Occipital lobe (tissue), 2 donors: ENCODE results near the gene USP26. TPM values are rescaled to one million over a fixed set of nuclear protein-coding genes. Genes with fewer than 3 reads are reported as not detected.
"Not testable (repeated sequence)": the region's sequence is repeated elsewhere in the genome, so short reads cannot be mapped to it uniquely, and the experiment has no call there.

ENCODE experiments used
- DNase-seq: peaks from one replicate; lab custom pipeline; 2025; lab: John Stamatoyannopoulos, UW
- total RNA-seq: library from RNA; depleted of rRNA; stranded (reverse); fragments of >200 nt; gene quantifications from one replicate; pipeline ENCODE4 v1.2.3, GENCODE V29; 2014

USP26 gene
- total RNA-seq, 1 donor from 2014 or later, result not detected

DNA sequence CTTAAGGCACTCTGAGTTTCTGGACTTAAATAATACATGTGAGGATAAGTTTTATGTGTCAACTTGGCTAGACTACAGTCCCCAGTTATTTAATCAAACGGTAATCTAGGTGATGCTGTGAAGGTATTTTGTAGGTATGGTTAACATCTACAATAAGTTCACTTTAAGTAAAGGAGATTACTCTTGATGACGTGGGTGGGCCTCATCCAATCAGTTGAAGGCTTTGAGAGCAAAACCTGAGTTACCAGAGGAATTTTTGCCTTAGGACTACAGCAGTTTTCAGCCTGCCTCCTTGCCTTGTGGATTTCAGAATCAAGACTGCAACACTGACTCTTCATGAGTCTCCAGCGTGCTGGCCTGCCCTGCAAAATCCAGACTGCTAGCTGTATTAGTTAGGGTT is 78.7 kb downstream of the USP26 start:
- no peak for DNase-seq

DNA sequence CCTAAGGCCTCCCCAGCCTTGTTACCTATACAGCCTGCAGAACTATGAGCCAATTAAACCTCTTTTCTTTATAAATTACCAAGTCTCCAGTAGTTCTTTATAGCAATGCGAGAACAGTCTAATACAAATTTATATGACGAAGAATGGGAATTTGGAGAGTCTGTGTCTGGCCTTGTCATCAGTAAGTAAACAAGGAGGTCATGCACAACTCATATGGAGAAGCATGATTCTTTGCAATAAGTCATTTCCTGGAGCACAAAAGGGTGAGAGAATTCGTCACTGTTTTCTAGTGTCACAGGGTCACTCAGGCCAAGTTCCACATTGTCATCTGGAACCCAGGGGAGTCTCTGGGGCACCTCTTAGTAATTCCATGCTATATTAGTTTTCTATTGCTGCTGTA is 89.5 kb downstream of the USP26 start:
- DNase-seq, result no peak

DNA sequence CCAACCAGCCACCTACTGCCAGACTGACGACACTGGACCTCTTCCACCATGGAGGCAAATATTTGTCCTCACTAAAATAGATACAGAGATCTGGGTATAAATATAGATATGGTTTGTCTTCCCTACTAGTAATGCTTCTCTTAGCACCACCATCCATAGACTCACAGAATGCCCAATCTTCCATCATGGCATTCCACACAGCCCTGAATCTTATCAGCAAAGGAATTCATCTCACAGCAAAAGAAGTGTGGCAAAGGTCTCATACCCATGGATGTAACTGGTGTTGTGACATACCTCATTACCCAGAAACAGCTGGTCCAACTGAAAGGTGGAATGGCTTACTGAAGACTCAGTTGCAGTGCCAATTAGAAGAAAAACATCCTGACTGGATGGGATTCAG is 91.3 kb downstream of the USP26 start:
- DNase-seq, result no peak

DNA sequence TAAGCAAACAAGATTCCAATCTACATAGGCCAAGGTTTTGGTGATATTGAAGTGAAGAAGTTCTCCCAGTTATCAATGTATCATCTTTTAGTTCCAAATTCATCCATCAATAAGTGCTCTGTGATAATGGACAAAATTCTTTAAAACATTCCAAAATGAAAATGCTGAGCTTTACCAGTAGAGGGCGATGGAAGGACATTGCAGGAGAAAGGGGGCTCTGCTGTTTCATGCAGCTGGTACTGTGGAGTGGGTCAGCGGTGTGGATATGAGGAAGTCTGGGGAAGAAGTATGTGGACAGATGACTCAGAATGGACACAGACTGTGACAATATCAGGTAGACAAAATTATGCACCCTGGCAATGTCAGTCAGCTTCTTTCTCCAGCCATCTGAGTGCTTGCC is 91.9 kb downstream of the USP26 start:
- no peak for DNase-seq

DNA sequence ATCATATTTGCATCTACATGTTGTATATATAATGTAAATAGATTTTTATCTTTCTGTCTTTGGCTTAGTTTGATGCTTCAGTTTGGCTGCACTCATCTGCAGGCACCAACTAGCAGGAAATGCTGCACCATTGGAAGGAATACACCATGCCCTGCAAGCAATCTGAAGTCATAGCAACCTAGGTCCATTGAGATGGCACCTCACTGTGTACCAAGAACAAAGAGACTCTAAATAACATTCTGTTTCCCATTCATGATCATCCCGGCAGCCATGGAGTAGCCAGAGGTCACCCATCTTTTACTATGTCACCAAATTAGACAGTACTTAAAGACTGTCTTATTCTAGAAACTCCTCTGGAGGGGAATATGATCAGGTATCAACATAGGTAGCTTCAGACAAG is 97.7 kb downstream of the USP26 start:
- DNase-seq, result no peak

DNA sequence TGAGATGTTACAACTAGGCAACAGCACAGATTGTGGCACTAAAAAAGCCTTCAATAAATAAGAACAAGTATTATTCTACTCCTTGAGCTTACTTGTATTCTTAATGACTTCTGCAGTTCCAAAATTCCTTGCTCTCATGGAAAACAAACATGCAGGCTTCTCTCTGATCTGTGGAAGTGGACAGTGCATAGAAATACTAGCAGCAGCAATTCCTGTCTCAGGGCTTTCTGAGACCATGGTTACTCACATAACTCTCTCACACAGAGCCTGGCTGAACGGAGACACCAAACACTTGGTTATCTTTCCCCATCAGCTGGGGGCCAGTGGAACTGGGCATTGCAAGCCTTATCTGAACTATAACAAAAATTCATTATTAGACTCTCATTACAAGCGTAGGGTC is 106.1 kb downstream of the USP26 start:
- DNase-seq, result no peak

DNA sequence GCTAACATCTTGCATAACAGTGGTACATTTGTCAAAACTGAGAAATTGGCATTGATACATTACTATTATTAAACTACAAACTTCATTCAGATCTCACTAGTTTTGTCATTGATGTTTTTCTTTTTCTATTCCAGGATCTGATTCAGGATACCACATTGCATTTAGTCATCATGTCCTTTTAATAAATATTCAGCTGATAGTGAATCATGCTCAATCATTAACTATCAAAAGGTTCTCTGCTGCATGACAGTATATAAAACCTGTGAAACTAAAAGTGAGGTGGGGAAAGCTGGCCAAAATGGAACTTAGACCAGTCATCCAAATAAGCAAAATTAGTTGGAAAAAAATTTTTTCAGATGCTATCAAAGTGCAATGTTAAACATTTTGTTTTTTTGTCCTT is 110.4 kb downstream of the USP26 start:
- DNase-seq, result no peak

DNA sequence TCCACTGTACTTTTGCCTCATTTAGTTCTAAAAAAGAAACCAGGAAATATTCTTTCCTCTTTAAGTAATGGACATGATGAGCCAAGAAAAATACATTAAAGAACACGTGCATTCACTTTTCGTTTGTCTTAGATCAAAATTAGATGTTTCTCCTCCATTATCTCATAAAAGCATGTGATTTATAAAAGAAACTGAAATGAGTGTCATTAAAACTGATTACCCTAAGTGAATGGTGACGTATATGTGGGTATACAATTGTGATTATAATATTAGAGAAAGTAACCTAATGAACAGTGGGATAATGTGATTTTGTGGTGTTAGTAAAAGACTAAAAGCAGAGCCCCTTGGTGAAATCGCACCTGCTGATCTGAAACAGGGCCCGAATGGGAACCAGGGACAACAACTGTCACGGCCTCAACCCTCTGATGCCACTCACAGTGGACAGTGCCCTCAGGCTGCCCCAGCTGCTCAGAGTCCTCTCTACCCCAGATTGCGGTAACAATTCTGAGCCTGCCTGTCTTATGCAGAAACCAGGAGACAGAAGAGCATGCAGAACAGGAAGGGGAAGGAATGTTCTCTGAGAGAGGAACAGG is 112.8 kb downstream of the USP26 start:
- no peak for DNase-seq

DNA sequence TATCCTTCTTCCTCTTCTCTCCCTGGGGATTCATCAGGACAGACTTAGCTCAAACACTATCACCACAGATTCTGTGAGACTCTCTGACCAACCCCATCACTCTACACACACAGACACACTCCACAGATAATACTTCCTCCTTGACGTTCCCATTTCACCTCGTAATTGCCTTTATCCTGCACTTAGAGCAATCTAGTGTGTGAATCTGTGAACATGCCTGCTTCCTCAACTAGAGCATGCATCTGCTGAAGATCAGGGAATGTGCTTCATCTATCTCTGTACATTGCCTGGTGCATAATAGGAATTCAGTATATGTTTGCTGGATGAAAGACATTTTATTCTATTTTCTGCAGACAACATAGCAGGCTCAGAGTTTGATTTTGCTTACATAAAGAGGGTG is 113.4 kb downstream of the USP26 start:
- no peak for DNase-seq

DNA sequence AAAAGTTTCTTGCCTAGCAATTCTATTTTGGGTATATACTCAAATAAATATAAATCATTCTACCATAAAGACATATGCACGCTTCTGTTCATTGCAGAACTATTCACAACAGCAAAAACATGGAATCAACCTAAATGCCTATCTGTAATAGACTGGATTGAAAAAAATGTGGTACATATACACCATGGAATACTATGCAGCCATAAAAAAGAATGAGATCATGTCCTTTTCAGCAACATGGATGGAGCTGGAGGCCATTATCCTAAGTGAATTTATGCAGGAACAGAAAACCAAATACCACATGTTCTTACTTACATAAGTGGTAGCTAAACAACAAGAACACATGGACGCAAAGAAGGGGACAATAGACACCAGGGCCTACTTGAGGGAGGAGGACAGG is 116.9 kb downstream of the USP26 start:
- DNase-seq, result not testable (repeated sequence)

Other genes starting within 250 kb of the USP26 start
- 5.0 TPM for gene HS6ST2, start 138.5 kb downstream of the USP26 start, total RNA-seq
- gene TFDP3, start 121.2 kb upstream of the USP26 start, total RNA-seq, result not detected